CD4-positive, CD25-positive, alpha-beta regulatory T cell (primary cell): ENCODE results near the gene SPATA19. TPM values are rescaled to one million over a fixed set of nuclear protein-coding genes. Genes with fewer than 3 reads are reported as not detected.
A peak's percentile ranks its signal among the peaks of the same experiment; 100 is the strongest.

Source experiments
- ATAC-seq, 2 donors: fragments of 150-1000 bp; cut with Tn5 transposase; one replicate each; pipeline ENCODE4 v1.10.0; 2021; ENCODE audit warnings: low read depth in 2 of 2, moderate number of reproducible peaks in 2 of 2, moderate library complexity in 1 of 2
- DNase-seq, 3 donors: peaks; one replicate each; pipeline versions ENCODE4 v3.0.0 to v3.0.0-alpha.2; 2012 to 2022; ENCODE audit warnings: mixed read lengths in 1 of 3
- H3K27ac ChIP-seq: one replicate; pipeline ENCODE4 v1.7.0; 2013; ENCODE audit warnings: mild to moderate bottlenecking, low read length; ENCODE audit not compliant: insufficient read depth, poor library complexity, severe bottlenecking
- H3K27me3 ChIP-seq: one replicate; pipeline ENCODE4 v1.7.0; 2013; ENCODE audit warnings: low read length; ENCODE audit not compliant: control insufficient read depth, insufficient read depth
- H3K36me3 ChIP-seq: one replicate; pipeline ENCODE4 v1.7.0; 2013; ENCODE audit warnings: mild to moderate bottlenecking, low read length, moderate library complexity; ENCODE audit not compliant: control insufficient read depth, insufficient read depth
- H3K4me1 ChIP-seq: 2 replicates; pipeline ENCODE4 v1.7.0; 2013; ENCODE audit warnings: mild to moderate bottlenecking, low read length; ENCODE audit not compliant: insufficient read depth, control insufficient read depth, poor library complexity, severe bottlenecking
- H3K4me3 ChIP-seq: one replicate; pipeline ENCODE4 v1.7.0; 2013; ENCODE audit warnings: low read depth, mild to moderate bottlenecking, low read length, moderate library complexity
- H3K9me3 ChIP-seq, 2 experiments: 1 replicate in 1 of 2; 2 replicates in 1 of 2; pipeline ENCODE4 v1.7.0; 2013; ENCODE audit warnings: low read length in 2 of 2, mild to moderate bottlenecking in 1 of 2, moderate library complexity in 1 of 2; ENCODE audit not compliant: control insufficient read depth in 2 of 2
- H3K27ac Mint-ChIP-seq, 3 donors: one replicate each; pipeline ENCODE4 v1.8.0; 2020 to 2022; ENCODE audit warnings: mild to moderate bottlenecking in 3 of 3, mixed read lengths in 3 of 3, moderate library complexity in 2 of 3
- H3K27me3 Mint-ChIP-seq: one replicate; pipeline ENCODE4 v1.8.0; 2022; ENCODE audit warnings: mild to moderate bottlenecking, mixed read lengths
- H3K36me3 Mint-ChIP-seq: one replicate; pipeline ENCODE4 v1.8.0; 2020; ENCODE audit warnings: mixed read lengths
- H3K4me1 Mint-ChIP-seq, 4 donors: one replicate each; pipeline ENCODE4 v1.8.0; 2020 to 2022; ENCODE audit warnings: mixed read lengths in 4 of 4, mild to moderate bottlenecking in 1 of 4
- H3K4me3 Mint-ChIP-seq, 4 donors: one replicate each; pipeline ENCODE4 v1.8.0; 2020 to 2022; ENCODE audit warnings: mild to moderate bottlenecking in 4 of 4, mixed read lengths in 4 of 4, moderate library complexity in 3 of 4
- H3K9me3 Mint-ChIP-seq, 7 donors: one replicate each; pipeline ENCODE4 v1.8.0; 2020 to 2022; ENCODE audit warnings: mixed read lengths in 7 of 7, mild to moderate bottlenecking in 3 of 7, moderate library complexity in 2 of 7
- polyA plus RNA-seq, 4 donors: library from polyadenylated mRNA; unstranded; fragments of 300-500 nt; fragmentation: Illumina TruSeq; gene quantifications; one replicate each; pipeline ENCODE4 v1.2.3, GENCODE V29; 2021
- total RNA-seq: library from RNA; stranded (reverse); gene quantifications from one replicate; pipeline ENCODE4 v1.2.3, GENCODE V29; 2022

SPATA19 gene
- total and polyA plus RNA-seq, 5 donors from 2014 or later, result not detected

DNA sequence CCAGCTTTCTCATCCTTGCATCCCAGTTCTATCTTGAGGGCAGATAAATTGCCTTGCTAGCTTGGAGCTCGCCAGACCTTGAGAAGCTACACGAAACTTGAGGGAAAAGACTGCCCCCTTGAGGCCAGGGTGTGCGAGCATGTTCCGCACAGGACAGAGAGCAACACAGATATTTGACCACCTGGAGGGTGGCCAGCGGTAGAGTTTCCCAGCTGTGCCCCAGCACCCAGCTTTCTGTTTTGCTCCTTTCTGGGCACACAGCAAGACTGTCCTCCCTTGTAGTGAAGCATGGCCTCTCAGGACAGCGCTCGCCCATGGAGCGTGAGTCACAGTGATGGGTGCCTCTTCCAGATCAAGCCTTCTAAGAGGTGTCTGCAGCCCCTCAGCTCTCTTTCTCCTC lies 23.5 kb downstream of the SPATA19 start:
- ATAC-seq, result no peak
- no peaks in the 10 kb centered on the region for H3K4me1 ChIP-seq
- no peaks in the 10 kb centered on the region for H3K27me3 ChIP-seq
- no peak overlapping the region for H3K27ac ChIP-seq
- no peak overlapping the region for H3K4me3 Mint-ChIP-seq
- no peaks in the 10 kb centered on the region for H3K9me3 Mint-ChIP-seq
- H3K27me3 Mint-ChIP-seq, result no peaks in the 10 kb centered on the region
- H3K4me1 Mint-ChIP-seq, result no peaks in the 10 kb centered on the region
- no peaks in the 10 kb centered on the region for H3K36me3 Mint-ChIP-seq
- H3K9me3 ChIP-seq, result no peaks in the 10 kb centered on the region
- DNase-seq, result peak in 1 of 3 donors; percentile 35
- H3K27ac Mint-ChIP-seq, result no peak overlapping the region
- H3K36me3 ChIP-seq, result no peaks in the 10 kb centered on the region
- no peak overlapping the region for H3K4me3 ChIP-seq

DNA sequence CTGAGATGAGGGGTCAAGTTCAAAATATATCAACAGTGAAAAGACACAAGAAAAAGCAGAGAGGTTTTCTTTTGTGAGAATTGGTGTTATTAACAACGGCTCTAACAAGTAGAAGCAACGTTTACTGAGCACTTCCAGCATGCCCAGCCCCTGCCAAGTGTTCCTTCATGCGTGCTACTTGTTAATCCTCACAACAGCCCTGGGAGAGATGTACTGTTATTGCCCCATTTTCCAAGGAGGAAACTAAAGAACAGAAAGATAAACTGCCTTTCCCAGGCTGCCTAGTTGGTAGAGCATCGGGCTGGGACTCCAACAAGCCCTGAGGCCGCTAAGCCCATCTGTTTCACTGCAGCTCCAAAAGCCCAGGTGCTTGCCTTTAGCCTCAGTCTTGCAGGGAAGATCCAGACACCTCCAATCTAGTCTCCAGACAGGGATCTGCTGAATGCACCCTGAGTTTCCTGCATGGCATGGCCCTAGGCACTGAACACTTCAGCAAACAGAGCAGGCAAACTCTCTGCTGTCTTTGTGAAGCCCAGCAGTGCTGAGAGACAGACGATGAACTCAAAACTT lies 25.5 kb downstream of the SPATA19 start:
- no peaks in the 10 kb centered on the region for H3K36me3 Mint-ChIP-seq
- H3K4me1 ChIP-seq, result no peaks in the 10 kb centered on the region
- no peaks in the 10 kb centered on the region for H3K36me3 ChIP-seq
- H3K27ac Mint-ChIP-seq, result no peak overlapping the region
- ATAC-seq (no peak), DNase-seq (no peak)
- no peak overlapping the region for H3K4me3 ChIP-seq
- no peaks in the 10 kb centered on the region for H3K27me3 Mint-ChIP-seq
- H3K27ac ChIP-seq, result no peak overlapping the region
- no peaks in the 10 kb centered on the region for H3K9me3 Mint-ChIP-seq
- no peaks in the 10 kb centered on the region for H3K4me1 Mint-ChIP-seq
- H3K4me3 Mint-ChIP-seq, result no peak overlapping the region
- H3K9me3 ChIP-seq, result no peaks in the 10 kb centered on the region
- no peaks in the 10 kb centered on the region for H3K27me3 ChIP-seq

DNA sequence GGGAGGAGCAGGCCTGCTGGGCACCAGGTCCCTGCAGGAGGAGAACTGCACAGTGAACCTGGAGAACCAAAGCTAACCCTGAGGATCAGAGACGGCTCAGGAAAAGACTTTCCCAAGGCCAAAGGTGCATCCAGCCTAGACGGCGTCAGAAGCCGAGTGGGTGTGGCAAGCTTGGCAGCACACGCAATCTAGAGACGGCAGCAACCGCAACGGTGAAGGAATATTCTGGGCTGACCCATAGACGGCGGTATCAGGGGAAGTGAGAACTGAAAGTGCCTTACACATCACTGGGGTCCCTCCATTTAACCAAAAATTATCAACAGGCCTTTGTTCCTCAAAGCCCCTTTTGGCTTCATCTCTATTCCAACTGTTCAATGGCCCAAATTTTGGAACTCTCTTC lies 26.2 kb downstream of the SPATA19 start:
- DNase-seq (no peak), ATAC-seq (no peak)
- Histone ChIP-seq H3K27me3 (no peaks in the 10 kb centered on the region), H3K4me1 (no peaks in the 10 kb centered on the region), H3K27ac (no peak overlapping the region), H3K4me3 (no peak overlapping the region), H3K36me3 (no peaks in the 10 kb centered on the region), H3K9me3 (no peaks in the 10 kb centered on the region)
- Mint-ChIP-seq H3K4me1 (no peaks in the 10 kb centered on the region), H3K36me3 (no peaks in the 10 kb centered on the region), H3K27ac (no peak overlapping the region), H3K27me3 (no peaks in the 10 kb centered on the region), H3K4me3 (no peak overlapping the region), H3K9me3 (no peaks in the 10 kb centered on the region)

DNA sequence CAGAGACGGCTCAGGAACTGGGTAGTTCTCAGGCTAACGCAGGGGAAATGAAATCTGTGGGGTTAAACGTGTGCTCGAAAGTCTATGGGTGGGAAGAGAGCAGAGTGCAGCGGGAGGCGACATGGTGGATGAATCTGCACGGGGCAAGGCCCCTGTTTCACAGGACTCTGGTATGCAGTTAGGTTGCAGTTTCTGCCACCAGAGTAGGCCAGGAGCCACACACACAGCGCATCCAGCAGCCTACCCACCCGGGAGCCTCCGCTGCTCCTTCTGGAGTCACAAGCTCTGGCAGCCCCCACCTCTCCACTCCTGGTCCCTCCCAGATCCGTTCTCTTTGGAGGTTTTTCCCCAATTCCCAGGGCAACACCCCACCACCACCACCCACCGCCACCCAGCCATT lies 27.0 kb downstream of the SPATA19 start:
- Histone ChIP-seq H3K9me3 (no peaks in the 10 kb centered on the region), H3K27me3 (no peaks in the 10 kb centered on the region), H3K4me1 (no peaks in the 10 kb centered on the region), H3K36me3 (no peaks in the 10 kb centered on the region), H3K4me3 (no peak overlapping the region), H3K27ac (no peak overlapping the region)
- H3K27me3 Mint-ChIP-seq, result no peaks in the 10 kb centered on the region
- no peak for DNase-seq
- ATAC-seq, result no peak
- no peak overlapping the region for H3K4me3 Mint-ChIP-seq
- H3K27ac Mint-ChIP-seq, result no peak overlapping the region
- peaks cover 0 to 2% (median 0%) of the 10 kb centered on the region in 7 donors for H3K9me3 Mint-ChIP-seq
- H3K36me3 Mint-ChIP-seq, result no peaks in the 10 kb centered on the region
- no peaks in the 10 kb centered on the region for H3K4me1 Mint-ChIP-seq

DNA sequence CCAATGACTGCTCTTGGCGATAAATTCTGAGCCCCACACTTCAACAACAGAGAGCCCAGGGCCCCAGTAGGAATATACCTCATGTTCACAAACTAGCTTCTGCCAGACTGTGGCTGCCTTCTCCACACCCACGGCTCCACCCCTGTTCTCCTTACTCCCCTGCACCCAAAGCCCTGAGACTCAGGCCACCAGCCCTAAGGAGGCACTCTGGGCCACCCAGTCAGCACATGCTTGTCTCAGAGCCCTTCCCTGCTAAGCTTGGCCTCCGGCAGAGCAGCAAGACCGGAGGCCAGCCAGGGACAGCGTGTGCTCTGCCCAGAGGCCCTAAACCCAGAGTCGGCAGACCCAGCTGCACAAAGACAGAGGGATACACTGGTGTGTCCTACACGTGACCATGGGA lies 27.9 kb downstream of the SPATA19 start:
- H3K27me3 Mint-ChIP-seq, result no peaks in the 10 kb centered on the region
- H3K27ac Mint-ChIP-seq, result no peak overlapping the region
- ATAC-seq, result no peak
- no peak for DNase-seq
- H3K27me3 ChIP-seq, result no peaks in the 10 kb centered on the region
- H3K4me1 ChIP-seq, result no peaks in the 10 kb centered on the region
- H3K4me3 ChIP-seq, result no peak overlapping the region
- H3K4me3 Mint-ChIP-seq, result no peak overlapping the region
- no peaks in the 10 kb centered on the region for H3K4me1 Mint-ChIP-seq
- H3K9me3 ChIP-seq, result no peaks in the 10 kb centered on the region
- peaks cover 0 to 2% (median 0%) of the 10 kb centered on the region in 7 donors for H3K9me3 Mint-ChIP-seq
- H3K36me3 ChIP-seq, result no peaks in the 10 kb centered on the region
- H3K36me3 Mint-ChIP-seq, result no peaks in the 10 kb centered on the region
- H3K27ac ChIP-seq, result no peak overlapping the region

DNA sequence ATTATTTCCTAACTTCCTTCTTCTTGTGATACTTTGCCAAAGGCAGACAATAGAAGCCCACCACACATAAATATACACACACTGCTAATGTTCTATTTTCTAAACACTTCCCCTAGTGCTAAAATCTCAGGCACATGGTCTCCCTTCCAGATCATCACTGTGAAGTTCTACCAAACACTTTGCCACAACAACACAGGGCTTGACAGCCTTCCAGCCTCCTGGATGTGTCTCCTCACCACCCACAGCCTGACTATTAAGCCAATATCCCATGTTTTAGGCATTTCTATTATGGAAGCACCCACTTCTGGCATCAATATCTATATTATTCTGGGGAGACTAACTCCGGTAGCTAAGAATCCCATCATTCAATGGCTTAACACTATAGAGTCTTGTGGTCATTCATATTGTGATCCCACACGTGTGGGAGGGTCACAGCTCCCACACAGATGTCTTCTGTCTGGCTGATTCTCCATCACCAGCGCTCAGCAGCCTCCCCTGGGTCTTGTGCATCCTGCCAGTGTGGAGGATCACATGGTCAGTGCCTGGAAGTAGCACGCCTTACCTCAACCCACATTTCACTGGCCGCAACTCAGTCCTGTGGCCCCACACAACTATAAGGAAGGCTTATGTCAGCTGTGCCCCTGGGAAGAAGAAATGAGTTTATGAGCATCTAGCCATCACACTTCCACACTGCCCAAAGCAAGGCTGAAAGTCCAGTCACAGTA lies 29.0 kb downstream of the SPATA19 start:
- DNase-seq, result no peak
- no peak for ATAC-seq
- Mint-ChIP-seq H3K27ac (no peak overlapping the region), H3K27me3 (no peaks in the 10 kb centered on the region), H3K9me3 (peaks cover 0 to 2% (median 0%) of the 10 kb centered on the region in 7 donors), H3K4me1 (no peaks in the 10 kb centered on the region), H3K4me3 (no peak overlapping the region), H3K36me3 (no peaks in the 10 kb centered on the region)
- no peaks in the 10 kb centered on the region for H3K27me3 ChIP-seq
- H3K36me3 ChIP-seq, result no peaks in the 10 kb centered on the region
- H3K9me3 ChIP-seq, result no peaks in the 10 kb centered on the region
- no peak overlapping the region for H3K4me3 ChIP-seq
- H3K4me1 ChIP-seq, result no peaks in the 10 kb centered on the region
- H3K27ac ChIP-seq, result no peak overlapping the region

- Mint-ChIP-seq H3K27ac (no peak overlapping the region), H3K4me1 (no peaks in the 10 kb centered on the region), H3K9me3 (peaks cover 0 to 2% (median 0%) of the 10 kb centered on the region in 7 donors), H3K4me3 (no peak overlapping the region), H3K36me3 (no peaks in the 10 kb centered on the region), H3K27me3 (no peaks in the 10 kb centered on the region)
- no peaks in the 10 kb centered on the region for H3K27me3 ChIP-seq
- DNase-seq, result no peak
- H3K9me3 ChIP-seq, result no peaks in the 10 kb centered on the region
- H3K4me1 ChIP-seq, result no peaks in the 10 kb centered on the region
- H3K36me3 ChIP-seq, result no peaks in the 10 kb centered on the region
- no peak overlapping the region for H3K27ac ChIP-seq
- no peak for ATAC-seq
- H3K4me3 ChIP-seq, result no peak overlapping the region
Measured at GRCh38 chr11:133815636-133816035, 29.7 kb downstream of the SPATA19 start.

DNA sequence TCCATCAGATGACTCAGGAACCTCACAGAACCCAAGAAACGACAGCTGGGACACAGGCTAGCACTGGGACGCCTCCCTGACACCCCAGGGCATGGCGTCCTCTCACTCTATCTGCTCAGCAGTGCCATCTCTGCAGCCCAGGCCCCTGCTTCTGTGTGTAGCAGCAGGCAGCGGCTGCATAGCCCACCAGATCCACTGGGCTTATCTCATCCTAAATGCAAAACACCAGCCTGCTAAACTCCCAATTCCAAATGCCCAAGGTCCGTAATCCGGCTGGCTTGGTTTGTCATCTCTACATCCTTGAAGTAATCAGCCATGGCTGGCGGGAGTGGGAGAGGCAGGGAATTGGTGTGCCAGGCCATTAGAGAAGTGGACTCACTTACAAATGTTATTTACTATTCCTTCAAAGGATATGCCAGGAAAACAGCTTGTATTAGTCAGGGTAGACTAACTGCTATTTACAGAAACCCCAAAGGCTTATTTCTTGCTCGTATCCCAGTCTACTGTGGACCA lies 30.7 kb downstream of the SPATA19 start:
- DNase-seq (no peak), ATAC-seq (no peak)
- Histone ChIP-seq H3K9me3 (no peaks in the 10 kb centered on the region), H3K4me3 (no peak overlapping the region), H3K27me3 (no peaks in the 10 kb centered on the region), H3K27ac (no peak overlapping the region), H3K4me1 (no peaks in the 10 kb centered on the region), H3K36me3 (no peaks in the 10 kb centered on the region)
- no peak overlapping the region for H3K27ac Mint-ChIP-seq
- peaks cover 0 to 2% (median 0%) of the 10 kb centered on the region in 7 donors for H3K9me3 Mint-ChIP-seq
- H3K4me3 Mint-ChIP-seq, result no peak overlapping the region
- H3K27me3 Mint-ChIP-seq, result no peaks in the 10 kb centered on the region
- no peaks in the 10 kb centered on the region for H3K36me3 Mint-ChIP-seq
- no peaks in the 10 kb centered on the region for H3K4me1 Mint-ChIP-seq
